AG04450 (cell line): ENCODE results near the gene RASSF5. TPM values are rescaled to one million over a fixed set of nuclear protein-coding genes. Genes with fewer than 3 reads are reported as not detected.

Experiments used
- CTCF ChIA-PET: fragments of 300-600, 350-600 bp; formaldehyde crosslinking; extraction: SDS; loops from one replicate; lab custom pipeline; 2022; ENCODE audit warnings: antibody characterized with exemption, inconsistent platforms; lab: Charles Lee
- POLR2A ChIA-PET: fragments of 350-600 bp; formaldehyde crosslinking; extraction: SDS; loops from one replicate; lab custom pipeline; 2021; ENCODE audit warnings: antibody characterized with exemption, inconsistent platforms; lab: Yijun Ruan, JAX
- DNase-seq: peaks from one replicate; pipeline ENCODE4 v3.0.0-alpha.2; 2011; ENCODE audit warnings: low read depth, low spot score
- H3K27ac ChIP-seq: one replicate; pipeline ENCODE4 v1.5.1; 2012; ENCODE audit warnings: low read depth, low read length, control low read depth
- H3K27me3 ChIP-seq: one replicate; pipeline ENCODE4 v1.6.0; 2012; ENCODE audit warnings: low read length; ENCODE audit not compliant: control insufficient read depth, insufficient read depth
- H3K4me3 ChIP-seq: 2 replicates; pipeline ENCODE4 v1.5.1; 2011; ENCODE audit warnings: mild to moderate bottlenecking, low read depth, low read length, control low read depth
- H3K9me3 ChIP-seq: 2 replicates; pipeline ENCODE4 v1.5.1; 2012; ENCODE audit warnings: low read length; ENCODE audit not compliant: control insufficient read depth, insufficient read depth
- polyA plus RNA-seq: library from polyadenylated mRNA; depleted of rRNA; stranded (reverse); fragments of >200 nt; gene quantifications from 2 replicates; pipeline ENCODE4 v1.2.3, GENCODE V29; 2011
- TF ChIP-seq, protein P1 (sequence below): IDR thresholded peaks from 2 replicates; pipeline ENCODE4 v1.5.1; 2011; ENCODE audit warnings: low read depth, low read length, control low read depth, inconsistent platforms

Gene RASSF5
- polyA plus RNA-seq, 1 experiment = 2.3 TPM

DNA sequence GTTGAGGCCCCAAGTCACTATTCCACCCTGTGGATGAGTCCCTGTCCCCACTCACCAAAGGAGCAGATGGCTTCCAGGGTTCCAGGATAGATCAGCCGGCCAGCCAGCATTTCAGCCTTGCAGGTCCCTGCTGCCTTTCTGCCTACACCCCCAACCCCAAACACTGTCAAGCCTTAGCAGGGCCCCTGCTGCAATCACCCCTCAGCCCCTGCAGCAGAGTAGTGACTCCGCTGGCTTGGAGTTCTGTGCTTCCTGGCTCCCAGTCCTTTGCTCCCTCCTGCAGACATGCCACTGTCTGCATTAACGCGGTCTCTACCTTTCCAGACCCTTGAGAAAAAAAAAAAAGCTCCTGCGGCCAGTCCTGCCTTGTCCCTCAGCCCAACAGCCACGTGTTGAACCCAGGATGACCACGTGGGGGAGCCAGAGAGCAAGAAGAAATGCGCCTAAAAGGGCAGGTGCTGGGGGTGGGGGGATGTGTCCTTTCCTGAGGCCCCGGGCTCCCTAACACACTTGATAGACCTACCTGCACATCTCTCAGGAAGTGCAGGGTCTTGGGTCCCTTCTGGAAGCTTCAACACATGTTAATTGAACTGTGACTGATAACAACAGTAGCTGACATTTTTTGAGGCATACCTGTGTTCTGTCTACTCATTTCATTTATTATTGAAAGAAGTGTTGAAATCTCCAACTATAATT is 37.4 kb downstream of the RASSF5 start:
- TF ChIP-seq, protein P1, sequence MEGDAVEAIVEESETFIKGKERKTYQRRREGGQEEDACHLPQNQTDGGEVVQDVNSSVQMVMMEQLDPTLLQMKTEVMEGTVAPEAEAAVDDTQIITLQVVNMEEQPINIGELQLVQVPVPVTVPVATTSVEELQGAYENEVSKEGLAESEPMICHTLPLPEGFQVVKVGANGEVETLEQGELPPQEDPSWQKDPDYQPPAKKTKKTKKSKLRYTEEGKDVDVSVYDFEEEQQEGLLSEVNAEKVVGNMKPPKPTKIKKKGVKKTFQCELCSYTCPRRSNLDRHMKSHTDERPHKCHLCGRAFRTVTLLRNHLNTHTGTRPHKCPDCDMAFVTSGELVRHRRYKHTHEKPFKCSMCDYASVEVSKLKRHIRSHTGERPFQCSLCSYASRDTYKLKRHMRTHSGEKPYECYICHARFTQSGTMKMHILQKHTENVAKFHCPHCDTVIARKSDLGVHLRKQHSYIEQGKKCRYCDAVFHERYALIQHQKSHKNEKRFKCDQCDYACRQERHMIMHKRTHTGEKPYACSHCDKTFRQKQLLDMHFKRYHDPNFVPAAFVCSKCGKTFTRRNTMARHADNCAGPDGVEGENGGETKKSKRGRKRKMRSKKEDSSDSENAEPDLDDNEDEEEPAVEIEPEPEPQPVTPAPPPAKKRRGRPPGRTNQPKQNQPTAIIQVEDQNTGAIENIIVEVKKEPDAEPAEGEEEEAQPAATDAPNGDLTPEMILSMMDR = peak; percentile 88
- no peak for DNase-seq
- Histone ChIP-seq H3K4me3 (no peak overlapping the region), H3K9me3 (no peaks in the 10 kb centered on the region), H3K27me3 (peaks cover 13% of the 10 kb centered on the region), H3K27ac (no peak overlapping the region)
- POLR2A ChIA-PET = no interaction called here
- CTCF ChIA-PET = interaction anchor here (0.6 to 4.4 kb wide), 41 partner anchors 10 to 955 kb away, joined by 3 to 79 read pairs (median 6); partner anchors contain the start of gene RASSF5

- TF ChIP-seq, protein P1 = no peak
- ChIA-PET POLR2A (no interaction called here), CTCF (interaction anchor here (0.6 to 4.4 kb wide), 42 partner anchors 10 to 1131 kb away, joined by 3 to 79 read pairs (median 6); partner anchors contain the start of genes EIF2D and RASSF5)
- Histone ChIP-seq H3K9me3 (no peaks in the 10 kb centered on the region), H3K27me3 (peaks cover 19% of the 10 kb centered on the region), H3K4me3 (no peak overlapping the region), H3K27ac (no peak overlapping the region)
- DNase-seq = no peak
These were observed 38.0 kb downstream of the RASSF5 start for GRCh38 chr1:206545351-206545750.

DNA sequence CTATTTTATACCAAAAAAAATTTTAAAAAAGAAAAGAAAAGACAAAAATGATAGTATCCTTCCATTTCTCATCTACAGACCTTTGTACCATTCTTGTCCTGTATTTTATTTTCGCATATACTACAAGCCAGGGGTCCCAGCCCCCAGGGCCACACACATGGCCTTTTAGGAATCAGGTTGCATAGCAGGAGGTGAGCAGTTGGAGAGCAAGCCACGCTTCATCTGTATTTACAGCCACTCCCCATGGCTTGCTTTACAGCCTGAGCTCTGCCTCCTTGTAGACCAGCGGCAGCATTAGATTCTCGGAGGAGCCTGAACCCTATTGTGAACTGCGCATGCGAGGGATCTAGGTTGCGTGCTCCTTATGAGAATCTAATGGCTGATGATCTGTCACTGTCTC is 39.8 kb downstream of the RASSF5 start:
- DNase-seq = no peak
- POLR2A ChIA-PET = no interaction called here
- H3K4me3 ChIP-seq = no peak overlapping the region
- TF ChIP-seq, protein P1 = no peak
- CTCF ChIA-PET = interaction anchor here (0.9 to 4.4 kb wide), 6 partner anchors 28 to 116 kb away, joined by 3 to 79 read pairs (median 16); partner anchors contain the start of gene EIF2D
- no peak overlapping the region for H3K27ac ChIP-seq
- peaks cover 19% of the 10 kb centered on the region for H3K27me3 ChIP-seq
- no peaks in the 10 kb centered on the region for H3K9me3 ChIP-seq

GRCh38 chr1:206550446-206550845 is 43.1 kb downstream of the RASSF5 start:
- DNase-seq = no peak
- POLR2A ChIA-PET = no interaction called here
- CTCF ChIA-PET = interaction anchor here (1.2 kb wide), 1 partner anchor 9 kb away, joined by 5 read pairs; no protein-coding TSS in a partner anchor
- TF ChIP-seq, protein P1 = no peak
- Histone ChIP-seq H3K27me3 (peaks cover 29% of the 10 kb centered on the region), H3K4me3 (no peak overlapping the region), H3K9me3 (no peaks in the 10 kb centered on the region), H3K27ac (no peak overlapping the region)
